CD4-positive, alpha-beta T cell (primary cell): ENCODE results near the gene CHD2. TPM values are rescaled to one million over a fixed set of nuclear protein-coding genes. Genes with fewer than 3 reads are reported as not detected.

ENCODE experiments used
- ATAC-seq: fragments of 200-7000 bp; cut with Tn5 transposase; one replicate; pipeline ENCODE4 v1.10.0; 2022; ENCODE audit warnings: mild to moderate bottlenecking; ENCODE audit not compliant: poor library complexity
- CTCF ChIA-PET: fragments of 350-600 bp; sonication (Branson Sonifier 250); formaldehyde crosslinking; loops from one replicate; lab custom pipeline; 2021; ENCODE audit warnings: antibody characterized with exemption, inconsistent platforms; lab: Charles Lee
- POLR2A ChIA-PET: fragments of 350-600 bp; sonication (Branson Sonifier 250); formaldehyde crosslinking; loops from one replicate; lab custom pipeline; 2021; ENCODE audit warnings: antibody characterized with exemption, inconsistent platforms; lab: Charles Lee
- DNase-seq, 14 experiments: peaks; one replicate each; pipeline ENCODE4 v3.0.0-alpha.2; 2013 to 2020; ENCODE audit warnings: mixed read lengths in 2 of 14
- H3K27ac ChIP-seq, 2 donors: one replicate each; pipeline versions ENCODE4 v1.5.1 to v1.7.0; 2013; ENCODE audit warnings: low read length in 2 of 2, low read depth in 1 of 2, mild to moderate bottlenecking in 1 of 2
- H3K27me3 ChIP-seq, 2 experiments: 1 replicate in 1 of 2; 2 replicates in 1 of 2; pipeline versions ENCODE4 v1.6.1 to v1.7.0; 2013; ENCODE audit warnings: low read length in 2 of 2, control low read depth in 1 of 2, mild to moderate bottlenecking in 1 of 2, moderate library complexity in 1 of 2; ENCODE audit not compliant: insufficient read depth in 2 of 2, control insufficient read depth in 1 of 2
- H3K36me3 ChIP-seq: one replicate; pipeline ENCODE4 v1.6.1; 2013; ENCODE audit warnings: low read length, control low read depth; ENCODE audit not compliant: insufficient read depth
- H3K4me1 ChIP-seq: one replicate; pipeline ENCODE4 v1.6.1; 2013; ENCODE audit warnings: low read length, control low read depth; ENCODE audit not compliant: insufficient read depth
- H3K4me3 ChIP-seq: one replicate; pipeline ENCODE4 v1.5.1; 2013; ENCODE audit warnings: mild to moderate bottlenecking, low read length, moderate library complexity
- H3K9me3 ChIP-seq, 2 experiments: 1 replicate in 1 of 2; 2 replicates in 1 of 2; pipeline versions ENCODE4 v1.6.1 to v1.7.0; 2013; ENCODE audit warnings: low read length in 2 of 2, mild to moderate bottlenecking in 2 of 2, control low read depth in 1 of 2, moderate library complexity in 1 of 2; ENCODE audit not compliant: control insufficient read depth in 1 of 2, insufficient read depth in 1 of 2
- H3K27ac Mint-ChIP-seq: one replicate; pipeline ENCODE4 v1.8.0; 2020; ENCODE audit warnings: mixed read lengths
- H3K27me3 Mint-ChIP-seq: one replicate; pipeline ENCODE4 v1.8.0; 2021; ENCODE audit warnings: mixed read lengths
- H3K36me3 Mint-ChIP-seq: one replicate; pipeline ENCODE4 v1.8.0; 2021; ENCODE audit warnings: low read depth, mixed read lengths
- H3K4me1 Mint-ChIP-seq: one replicate; pipeline ENCODE4 v1.8.0; 2021; ENCODE audit warnings: low read depth, mixed read lengths
- H3K4me3 Mint-ChIP-seq: one replicate; pipeline ENCODE4 v1.8.0; 2020; ENCODE audit warnings: mild to moderate bottlenecking, mixed read lengths
- H3K9me3 Mint-ChIP-seq: one replicate; pipeline ENCODE4 v1.8.0; 2020; ENCODE audit warnings: mixed read lengths
- intact Hi-C, 2 experiments: fragments of 100-400 bp; cut with DNase I in 1 of 2; cut with micrococcal nuclease in 1 of 2; formaldehyde crosslinking; loops; one replicate each; pipeline versions ENCODE4 v1.15.1 to v1.9.0; 2023 to 2025; cut with DNase I, micrococcal nuclease
- total RNA-seq, 174 experiments: library from RNA in 2 of 174; stranded (reverse) in 2 of 174; gene quantifications; one replicate each; pipeline ENCODE4 v1.2.3 and lab custom pipeline; 2021 to 2026
- TF ChIP-seq, protein P1 (sequence below): fragments of 200-600 bp; IDR thresholded peaks from one replicate; pipeline ENCODE4 v1.8.0; 2022; ENCODE audit warnings: antibody characterized with exemption, mild to moderate bottlenecking

Gene CHD2
- total RNA-seq, 2 experiments from 2014 or later = 615 to 660 TPM

GRCh38 chr15:92887869-92888268, 12.3 kb upstream of the CHD2 start:
- ChIA-PET CTCF (interaction anchor here (1.0 to 3.6 kb wide), 5 partner anchors 13 to 91 kb away, joined by 3 to 25 read pairs (median 8); partner anchors contain the start of gene CHD2), POLR2A (interaction anchor here (1.0 to 20.1 kb wide), 9 partner anchors 8 to 79 kb away, joined by 3 to 1007 read pairs (median 7); partner anchors contain the start of gene CHD2)
- Histone ChIP-seq H3K27ac (peak overlapping the region in 1 of 2 donors; percentile 6), H3K27me3 (no peaks in the 10 kb centered on the region), H3K4me3 (peak overlapping the region; percentile 66), H3K4me1 (peaks cover 22% of the 10 kb centered on the region), H3K9me3 (no peaks in the 10 kb centered on the region), H3K36me3 (peaks cover 81% of the 10 kb centered on the region)
- intact Hi-C loops = loop anchor here in 1 of 2 experiments (1.0 kb wide), 1 partner anchor 8 kb away; no protein-coding TSS in a partner anchor
- Mint-ChIP-seq H3K27ac (peak overlapping the region; percentile 99), H3K4me3 (peak overlapping the region; percentile 74), H3K36me3 (peaks cover 94% of the 10 kb centered on the region), H3K9me3 (no peaks in the 10 kb centered on the region), H3K4me1 (peaks cover 72% of the 10 kb centered on the region), H3K27me3 (peaks cover 5% of the 10 kb centered on the region)
- TF ChIP-seq, protein P1, sequence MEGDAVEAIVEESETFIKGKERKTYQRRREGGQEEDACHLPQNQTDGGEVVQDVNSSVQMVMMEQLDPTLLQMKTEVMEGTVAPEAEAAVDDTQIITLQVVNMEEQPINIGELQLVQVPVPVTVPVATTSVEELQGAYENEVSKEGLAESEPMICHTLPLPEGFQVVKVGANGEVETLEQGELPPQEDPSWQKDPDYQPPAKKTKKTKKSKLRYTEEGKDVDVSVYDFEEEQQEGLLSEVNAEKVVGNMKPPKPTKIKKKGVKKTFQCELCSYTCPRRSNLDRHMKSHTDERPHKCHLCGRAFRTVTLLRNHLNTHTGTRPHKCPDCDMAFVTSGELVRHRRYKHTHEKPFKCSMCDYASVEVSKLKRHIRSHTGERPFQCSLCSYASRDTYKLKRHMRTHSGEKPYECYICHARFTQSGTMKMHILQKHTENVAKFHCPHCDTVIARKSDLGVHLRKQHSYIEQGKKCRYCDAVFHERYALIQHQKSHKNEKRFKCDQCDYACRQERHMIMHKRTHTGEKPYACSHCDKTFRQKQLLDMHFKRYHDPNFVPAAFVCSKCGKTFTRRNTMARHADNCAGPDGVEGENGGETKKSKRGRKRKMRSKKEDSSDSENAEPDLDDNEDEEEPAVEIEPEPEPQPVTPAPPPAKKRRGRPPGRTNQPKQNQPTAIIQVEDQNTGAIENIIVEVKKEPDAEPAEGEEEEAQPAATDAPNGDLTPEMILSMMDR = no peak
- no peak for DNase-seq
- ATAC-seq = no peak

- intact Hi-C loops = no loop called here
- DNase-seq = peak in 2 of 14 experiments; percentile 43 to 51
- no peaks in the 10 kb centered on the region for H3K9me3 Mint-ChIP-seq
These were observed 10.6 kb upstream of the CHD2 start for GRCh38 chr15:92889390-92890107.

GRCh38 chr15:92891533-92892200, 8.5 kb upstream of the CHD2 start:
- H3K4me3 Mint-ChIP-seq = peak overlapping the region; percentile 70
- H3K36me3 Mint-ChIP-seq = peaks cover 96% of the 10 kb centered on the region
- H3K27ac Mint-ChIP-seq = peak overlapping the region; percentile 99
- no peaks in the 10 kb centered on the region for H3K27me3 Mint-ChIP-seq
- no peaks in the 10 kb centered on the region for H3K27me3 ChIP-seq
- intact Hi-C loops = loop anchor here in 1 of 2 experiments (1.0 kb wide), 1 partner anchor 8 kb away; no protein-coding TSS in a partner anchor
- ATAC-seq (no peak), DNase-seq (peak in 1 of 14 experiments; percentile 4)
- CTCF ChIA-PET = interaction anchor here (0.6 to 7.1 kb wide), 4 partner anchors 10 to 83 kb away, joined by 3 to 52 read pairs (median 3); no protein-coding TSS in a partner anchor
- no peaks in the 10 kb centered on the region for H3K9me3 Mint-ChIP-seq
- TF ChIP-seq, protein P1 = no peak
- H3K27ac ChIP-seq = peak overlapping the region in 1 of 2 donors; percentile 20
- no peak overlapping the region for H3K4me3 ChIP-seq
- peaks cover 35% of the 10 kb centered on the region for H3K4me1 ChIP-seq
- H3K4me1 Mint-ChIP-seq = peaks cover 93% of the 10 kb centered on the region
- POLR2A ChIA-PET = interaction anchor here (1.0 to 20.1 kb wide), 8 partner anchors 9 to 83 kb away, joined by 3 to 1007 read pairs (median 6); partner anchors contain the start of gene CHD2
- peaks cover 92% of the 10 kb centered on the region for H3K36me3 ChIP-seq
- no peaks in the 10 kb centered on the region for H3K9me3 ChIP-seq

More at GRCh38 chr15:92889390-92890107, 10.6 kb upstream of the CHD2 start:
- peak overlapping the region; percentile 20 to 21 for H3K27ac ChIP-seq
- Mint-ChIP-seq H3K27ac (peak overlapping the region; percentile 99), H3K27me3 (no peaks in the 10 kb centered on the region), H3K4me1 (peaks cover 88% of the 10 kb centered on the region), H3K4me3 (peak overlapping the region; percentile 84), H3K36me3 (peaks cover 98% of the 10 kb centered on the region)
- H3K36me3 ChIP-seq = peaks cover 91% of the 10 kb centered on the region
- no peaks in the 10 kb centered on the region for H3K27me3 ChIP-seq
- peak; percentile 25 for ATAC-seq
- ChIA-PET CTCF (interaction anchor here (0.7 to 3.6 kb wide), 4 partner anchors 56 to 81 kb away, joined by 3 to 25 read pairs (median 6); no protein-coding TSS in a partner anchor), POLR2A (interaction anchor here (0.8 to 20.1 kb wide), 10 partner anchors 9 to 81 kb away, joined by 3 to 1007 read pairs (median 6); partner anchors contain the start of gene CHD2)
- TF ChIP-seq, protein P1 = no peak
- peaks cover 31% of the 10 kb centered on the region for H3K4me1 ChIP-seq
- H3K9me3 ChIP-seq = no peaks in the 10 kb centered on the region
- H3K4me3 ChIP-seq = peak overlapping the region; percentile 6
